HepG2 (cell line): Measurements from ENCODE around the gene GRM2. TPM values are rescaled to one million over a fixed set of nuclear protein-coding genes. Genes with fewer than 3 reads are reported as not detected.

Source experiments
- CENPT ChIP-seq: sonication (generic); formaldehyde crosslinking; IDR thresholded peaks from 2 replicates; pipeline ENCODE4 v1.8.0; 2022; ENCODE audit warnings: low read depth, mild to moderate bottlenecking, moderate library complexity, missing genetic modification reagents
- CREM ChIP-seq, 2 experiments: sonication (generic) in 1 of 2; formaldehyde crosslinking in 1 of 2; IDR thresholded peaks; 2 replicates each; pipeline versions ENCODE4 v1.4.0 to v1.6.1; 2016 to 2020; ENCODE audit warnings: antibody characterized with exemption in 1 of 2, mild to moderate bottlenecking in 1 of 2, missing genetic modification reagents in 1 of 2
- GLI4 ChIP-seq: sonication (generic); formaldehyde crosslinking; IDR thresholded peaks from 2 replicates; pipeline ENCODE4 v1.5.1; 2020; ENCODE audit warnings: missing genetic modification reagents, mild to moderate bottlenecking, moderate library complexity, borderline replicate concordance
- KLF11 ChIP-seq: IDR thresholded peaks from 2 replicates; pipeline ENCODE4 v1.6.1; 2016; ENCODE audit warnings: missing compliant biosample characterization
- NR2C2 ChIP-seq: sonication (generic); formaldehyde crosslinking; IDR thresholded peaks from 2 replicates; pipeline ENCODE4 v1.4.0; 2020; ENCODE audit warnings: missing genetic modification reagents, mild to moderate bottlenecking, moderate library complexity, borderline replicate concordance
- RNF2 ChIP-seq: fragments of 450-650 bp; conservative IDR thresholded peaks from 2 replicates; pipeline ENCODE4 v1.6.1; 2016; ENCODE audit warnings: low read depth
- RXRA ChIP-seq: sonication (generic); formaldehyde crosslinking; IDR thresholded peaks from 2 replicates; pipeline ENCODE4 v1.5.1; 2020; ENCODE audit warnings: missing genetic modification reagents
- SETDB1 ChIP-seq: sonication (generic); formaldehyde crosslinking; IDR thresholded peaks from 2 replicates; pipeline ENCODE4 v1.5.1; 2020; ENCODE audit warnings: missing genetic modification reagents, mild to moderate bottlenecking, borderline replicate concordance
- YEATS2 ChIP-seq: sonication (generic); formaldehyde crosslinking; IDR thresholded peaks from 2 replicates; pipeline ENCODE4 v1.4.0; 2020; ENCODE audit warnings: missing genetic modification reagents, borderline replicate concordance
- ZKSCAN8 ChIP-seq: IDR thresholded peaks from 2 replicates; pipeline ENCODE4 v1.6.1; 2016; ENCODE audit warnings: borderline replicate concordance, missing genetic modification reagents, missing compliant biosample characterization
- ZNF17 ChIP-seq: sonication (generic); formaldehyde crosslinking; IDR thresholded peaks from 2 replicates; pipeline ENCODE4 v1.5.0; 2020; ENCODE audit warnings: mild to moderate bottlenecking, missing genetic modification reagents
- ZNF367 ChIP-seq: sonication (generic); formaldehyde crosslinking; IDR thresholded peaks from 2 replicates; pipeline ENCODE4 v1.4.0; 2020; ENCODE audit warnings: missing genetic modification reagents, borderline replicate concordance
- ZNF781 ChIP-seq: sonication (generic); formaldehyde crosslinking; IDR thresholded peaks from 2 replicates; pipeline ENCODE4 v1.5.1; 2020; ENCODE audit warnings: borderline replicate concordance, mild to moderate bottlenecking, missing genetic modification reagents; ENCODE audit errors: not compliant biosample characterization
- ZNF788 ChIP-seq: sonication (generic); formaldehyde crosslinking; IDR thresholded peaks from 2 replicates; pipeline ENCODE4 v1.5.0; 2020; ENCODE audit warnings: mild to moderate bottlenecking, missing genetic modification reagents, borderline replicate concordance
- polyA plus RNA-seq, 8 experiments: library from polyadenylated mRNA; depleted of rRNA in 3 of 8; stranded (reverse) in 7 of 8; unstranded in 1 of 8; fragments of >200 nt; fragmentation: Illumina TruSeq in 4 of 8; extraction: Trizol in 4 of 8; gene quantifications; 2 replicates each; pipeline versions ENCODE4 v1.2.1 to v1.2.3, GENCODE V29; 2011 to 2016; ENCODE audit warnings: low read depth in 4 of 8, missing spikeins in 1 of 8, mixed read lengths in 1 of 8; ENCODE audit not compliant: insufficient read depth in 1 of 8
- total RNA-seq, 5 experiments: library from RNA; depleted of rRNA; stranded (reverse); fragments of >200 nt; fragmentation: Illumina TruSeq; extraction: Trizol; gene quantifications; 2 replicates each; pipeline ENCODE4 v1.2.3, GENCODE V29; 2016; ENCODE audit warnings: low read depth in 1 of 5
- TF ChIP-seq, protein P1 (sequence below): IDR thresholded peaks from 2 replicates; pipeline ENCODE4 v1.6.1; 2016; ENCODE audit warnings: missing compliant biosample characterization, missing genetic modification reagents, borderline replicate concordance
- TF ChIP-seq, protein P2 (sequence below): sonication (generic); formaldehyde crosslinking; IDR thresholded peaks from 2 replicates; pipeline ENCODE4 v1.5.0; 2020; ENCODE audit warnings: mild to moderate bottlenecking, missing genetic modification reagents, borderline replicate concordance
- TF ChIP-seq, protein P3 (sequence below): sonication (generic); formaldehyde crosslinking; IDR thresholded peaks from 2 replicates; pipeline ENCODE4 v1.5.1; 2020; ENCODE audit warnings: missing genetic modification reagents, mild to moderate bottlenecking, borderline replicate concordance
- TF ChIP-seq, protein P4 (sequence below): sonication (generic); formaldehyde crosslinking; IDR thresholded peaks from 2 replicates; pipeline ENCODE4 v1.8.0; 2022; ENCODE audit warnings: mild to moderate bottlenecking, missing genetic modification reagents

The GRM2 gene
- total and polyA plus RNA-seq, 2 of the 13 experiments (the other 11 are each of a cell fraction or from before 2014, with no cell fraction given) = 0.04 to 0.07 TPM

DNA sequence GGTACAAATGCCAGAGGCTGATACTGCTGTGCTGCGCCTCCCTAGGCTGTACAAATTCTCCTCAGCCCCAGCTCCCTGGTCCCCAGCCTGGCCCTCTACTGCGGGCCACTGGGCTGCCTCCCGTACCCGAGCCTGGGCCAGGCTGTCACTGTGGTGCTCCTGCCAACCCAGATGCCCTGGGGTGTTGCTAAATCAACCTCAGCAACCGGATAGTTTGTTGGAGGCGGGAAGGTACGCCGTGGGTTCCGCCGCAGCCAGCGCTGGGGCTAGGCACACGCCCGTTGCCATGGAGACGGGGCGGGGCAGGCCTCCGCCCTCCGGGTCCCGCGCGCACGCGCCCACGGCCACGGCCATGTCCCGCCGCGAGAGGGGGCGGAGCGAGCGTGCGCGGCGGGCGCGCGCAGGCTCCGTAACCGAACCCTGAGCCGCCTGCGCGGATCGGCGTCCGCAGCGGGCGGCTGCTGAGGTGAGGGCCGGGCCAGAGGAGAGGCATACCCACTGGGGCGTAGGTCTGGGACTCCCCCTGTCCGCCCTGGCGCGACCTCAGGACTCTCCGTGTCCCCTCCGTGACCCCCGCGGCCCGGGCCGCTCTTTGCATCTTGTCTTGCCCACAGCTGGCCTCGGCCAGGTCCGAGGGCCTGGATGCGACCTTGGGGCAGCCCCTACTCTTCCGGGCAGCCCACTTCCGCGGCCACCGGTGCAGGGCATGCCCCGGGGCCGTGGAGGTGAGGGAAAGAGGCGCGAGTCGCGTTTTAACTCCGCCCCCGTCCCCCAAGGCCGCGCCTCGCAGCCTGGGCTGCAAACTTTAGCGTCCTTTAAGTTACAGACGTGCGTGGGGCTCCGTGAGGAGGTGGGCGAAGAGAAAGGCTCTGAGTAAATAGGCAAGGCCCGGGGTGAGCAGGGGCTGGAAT lies 35.8 kb upstream of the GRM2 start, which contains the start of gene TEX264 (continued):
- TF ChIP-seq CREM (IDR thresholded peaks at IDR 0.05) (no peak), CREM (CRISPR knock-in tag; IDR thresholded peaks at IDR 0.05) (no peak), YEATS2 (no peak), RXRA (no peak; the same call in 1 of the 2 replicates), ZNF17 (no peak), ZNF788 (no peak), ZKSCAN8 (CRISPR knock-in tag) (no peak), KLF11 (no peak), ZNF367 (CRISPR knock-in tag) (no peak; the same call in 1 of the 2 replicates), ZNF781 (no peak), CENPT (CRISPR knock-in tag) (0 out of 2 replicates have a peak, but pooled peaks have one; percentile 12), SETDB1 (CRISPR knock-in tag) (no peak), NR2C2 (CRISPR knock-in tag) (0 out of 2 replicates have a peak, but pooled peaks have one; percentile 57), RNF2 (no peak), GLI4 (0 out of 2 replicates have a peak, but pooled peaks have one; percentile 77)
- TF ChIP-seq, protein P1, sequence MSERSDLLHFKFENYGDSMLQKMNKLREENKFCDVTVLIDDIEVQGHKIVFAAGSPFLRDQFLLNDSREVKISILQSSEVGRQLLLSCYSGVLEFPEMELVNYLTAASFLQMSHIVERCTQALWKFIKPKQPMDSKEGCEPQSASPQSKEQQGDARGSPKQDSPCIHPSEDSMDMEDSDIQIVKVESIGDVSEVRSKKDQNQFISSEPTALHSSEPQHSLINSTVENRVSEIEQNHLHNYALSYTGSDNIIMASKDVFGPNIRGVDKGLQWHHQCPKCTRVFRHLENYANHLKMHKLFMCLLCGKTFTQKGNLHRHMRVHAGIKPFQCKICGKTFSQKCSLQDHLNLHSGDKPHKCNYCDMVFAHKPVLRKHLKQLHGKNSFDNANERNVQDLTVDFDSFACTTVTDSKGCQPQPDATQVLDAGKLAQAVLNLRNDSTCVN = no peak
- TF ChIP-seq, protein P2, sequence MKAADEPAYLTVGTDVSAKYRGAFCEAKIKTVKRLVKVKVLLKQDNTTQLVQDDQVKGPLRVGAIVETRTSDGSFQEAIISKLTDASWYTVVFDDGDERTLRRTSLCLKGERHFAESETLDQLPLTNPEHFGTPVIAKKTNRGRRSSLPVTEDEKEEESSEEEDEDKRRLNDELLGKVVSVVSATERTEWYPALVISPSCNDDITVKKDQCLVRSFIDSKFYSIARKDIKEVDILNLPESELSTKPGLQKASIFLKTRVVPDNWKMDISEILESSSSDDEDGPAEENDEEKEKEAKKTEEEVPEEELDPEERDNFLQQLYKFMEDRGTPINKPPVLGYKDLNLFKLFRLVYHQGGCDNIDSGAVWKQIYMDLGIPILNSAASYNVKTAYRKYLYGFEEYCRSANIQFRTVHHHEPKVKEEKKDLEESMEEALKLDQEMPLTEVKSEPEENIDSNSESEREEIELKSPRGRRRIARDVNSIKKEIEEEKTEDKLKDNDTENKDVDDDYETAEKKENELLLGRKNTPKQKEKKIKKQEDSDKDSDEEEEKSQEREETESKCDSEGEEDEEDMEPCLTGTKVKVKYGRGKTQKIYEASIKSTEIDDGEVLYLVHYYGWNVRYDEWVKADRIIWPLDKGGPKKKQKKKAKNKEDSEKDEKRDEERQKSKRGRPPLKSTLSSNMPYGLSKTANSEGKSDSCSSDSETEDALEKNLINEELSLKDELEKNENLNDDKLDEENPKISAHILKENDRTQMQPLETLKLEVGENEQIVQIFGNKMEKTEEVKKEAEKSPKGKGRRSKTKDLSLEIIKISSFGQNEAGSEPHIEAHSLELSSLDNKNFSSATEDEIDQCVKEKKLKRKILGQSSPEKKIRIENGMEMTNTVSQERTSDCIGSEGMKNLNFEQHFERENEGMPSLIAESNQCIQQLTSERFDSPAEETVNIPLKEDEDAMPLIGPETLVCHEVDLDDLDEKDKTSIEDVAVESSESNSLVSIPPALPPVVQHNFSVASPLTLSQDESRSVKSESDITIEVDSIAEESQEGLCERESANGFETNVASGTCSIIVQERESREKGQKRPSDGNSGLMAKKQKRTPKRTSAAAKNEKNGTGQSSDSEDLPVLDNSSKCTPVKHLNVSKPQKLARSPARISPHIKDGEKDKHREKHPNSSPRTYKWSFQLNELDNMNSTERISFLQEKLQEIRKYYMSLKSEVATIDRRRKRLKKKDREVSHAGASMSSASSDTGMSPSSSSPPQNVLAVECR = no peak; the same call in 1 of the 2 replicates
- TF ChIP-seq, protein P3, sequence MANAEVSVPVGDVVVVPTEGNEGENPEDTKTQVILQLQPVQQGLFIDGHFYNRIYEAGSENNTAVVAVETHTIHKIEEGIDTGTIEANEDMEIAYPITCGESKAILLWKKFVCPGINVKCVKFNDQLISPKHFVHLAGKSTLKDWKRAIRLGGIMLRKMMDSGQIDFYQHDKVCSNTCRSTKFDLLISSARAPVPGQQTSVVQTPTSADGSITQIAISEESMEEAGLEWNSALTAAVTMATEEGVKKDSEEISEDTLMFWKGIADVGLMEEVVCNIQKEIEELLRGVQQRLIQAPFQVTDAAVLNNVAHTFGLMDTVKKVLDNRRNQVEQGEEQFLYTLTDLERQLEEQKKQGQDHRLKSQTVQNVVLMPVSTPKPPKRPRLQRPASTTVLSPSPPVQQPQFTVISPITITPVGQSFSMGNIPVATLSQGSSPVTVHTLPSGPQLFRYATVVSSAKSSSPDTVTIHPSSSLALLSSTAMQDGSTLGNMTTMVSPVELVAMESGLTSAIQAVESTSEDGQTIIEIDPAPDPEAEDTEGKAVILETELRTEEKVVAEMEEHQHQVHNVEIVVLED = peak; percentile 60; the same call in 1 of the 2 replicates
- TF ChIP-seq, protein P4, sequence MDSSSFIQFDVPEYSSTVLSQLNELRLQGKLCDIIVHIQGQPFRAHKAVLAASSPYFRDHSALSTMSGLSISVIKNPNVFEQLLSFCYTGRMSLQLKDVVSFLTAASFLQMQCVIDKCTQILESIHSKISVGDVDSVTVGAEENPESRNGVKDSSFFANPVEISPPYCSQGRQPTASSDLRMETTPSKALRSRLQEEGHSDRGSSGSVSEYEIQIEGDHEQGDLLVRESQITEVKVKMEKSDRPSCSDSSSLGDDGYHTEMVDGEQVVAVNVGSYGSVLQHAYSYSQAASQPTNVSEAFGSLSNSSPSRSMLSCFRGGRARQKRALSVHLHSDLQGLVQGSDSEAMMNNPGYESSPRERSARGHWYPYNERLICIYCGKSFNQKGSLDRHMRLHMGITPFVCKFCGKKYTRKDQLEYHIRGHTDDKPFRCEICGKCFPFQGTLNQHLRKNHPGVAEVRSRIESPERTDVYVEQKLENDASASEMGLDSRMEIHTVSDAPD (CRISPR knock-in tag) = 0 out of 2 replicates have a peak, but pooled peaks have one; percentile 29
